ENCODE results near the gene PSME4.
"Not testable (repeated sequence)": the region's sequence is repeated elsewhere in the genome, so short reads cannot be mapped to it uniquely, and the experiment has no call there.

PSME4 gene

DNA sequence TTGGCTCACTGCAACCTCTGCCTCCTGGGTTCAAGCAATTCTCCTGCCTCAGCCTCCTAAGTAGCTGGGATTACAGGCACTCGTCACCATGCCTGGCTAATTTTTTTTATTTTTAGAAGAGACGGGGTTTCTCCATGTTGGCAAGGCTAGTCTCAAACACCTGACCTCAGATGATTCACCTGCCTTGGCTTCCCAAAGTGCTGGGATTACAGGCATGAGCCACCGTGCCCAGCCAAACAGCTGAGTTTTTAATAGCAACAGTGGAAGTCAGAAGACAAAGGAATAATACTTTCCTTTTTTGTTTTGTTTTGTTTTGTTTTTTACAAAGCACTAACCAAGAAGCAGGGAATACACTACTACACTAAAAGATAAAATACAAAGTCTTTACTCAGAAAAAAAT, 127.9 kb downstream of the PSME4 start:
- DNase-seq (ENCODE audit: low read depth): no peak

DNA sequence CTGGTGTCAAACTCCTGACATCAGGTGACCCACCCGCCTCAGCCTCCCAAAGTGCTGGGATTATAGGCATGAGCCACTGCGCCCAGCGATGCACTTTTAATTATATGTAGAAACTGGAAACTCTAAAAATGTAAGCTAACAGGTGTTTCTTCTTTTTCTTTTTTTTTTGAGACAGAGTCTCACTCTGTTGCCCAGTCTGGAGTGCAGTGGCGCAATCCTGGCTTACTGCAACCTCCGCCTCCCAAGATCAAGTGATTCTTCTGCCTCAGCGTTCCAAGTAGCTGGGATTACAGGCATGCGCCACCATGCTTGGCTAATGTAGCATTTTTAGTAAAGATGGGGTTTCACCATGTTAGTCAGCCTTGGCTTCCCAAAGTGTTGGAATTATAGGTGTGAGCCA, 129.1 kb downstream of the PSME4 start:
- not testable (repeated sequence) for DNase-seq (ENCODE audit: low read depth)

DNA sequence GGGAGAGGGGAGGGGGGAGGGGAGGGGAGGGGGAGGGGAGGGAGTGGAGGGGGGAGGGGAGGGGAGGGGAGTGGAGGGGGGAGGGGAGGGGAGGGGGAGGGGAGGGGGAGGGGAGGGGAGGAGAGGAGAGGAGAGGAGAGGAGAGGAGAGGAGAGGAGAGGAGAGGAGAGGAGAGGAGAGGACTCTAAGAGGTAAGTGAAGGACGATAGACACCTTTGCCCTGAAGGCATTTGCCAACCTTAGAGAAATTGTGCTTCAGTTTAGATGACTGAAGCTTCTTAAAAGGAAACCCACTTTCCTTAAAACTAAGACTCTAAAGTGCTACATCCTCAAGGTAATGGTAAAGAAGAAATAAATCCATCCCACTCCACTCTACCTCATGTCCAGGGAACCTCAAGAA, 130.2 kb downstream of the PSME4 start:
- DNase-seq (ENCODE audit: low read depth): no peak

DNA sequence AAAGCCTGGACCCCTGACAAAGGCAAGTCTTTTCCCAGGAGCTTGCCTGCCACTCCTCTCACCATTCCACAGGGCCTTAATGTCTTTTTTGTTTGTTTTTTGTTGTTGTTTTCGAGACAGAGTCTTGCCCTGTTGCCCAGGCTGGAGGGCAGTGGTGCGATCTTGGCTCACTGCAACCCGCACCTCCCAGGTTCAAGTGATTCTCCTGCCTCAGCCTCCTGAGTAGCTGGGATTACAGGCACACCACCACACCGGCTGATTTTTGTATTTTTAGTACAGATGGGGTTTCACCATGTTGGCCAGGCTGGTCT, 140.9 kb downstream of the PSME4 start:
- DNase-seq (ENCODE audit: low read depth): not testable (repeated sequence)

DNA sequence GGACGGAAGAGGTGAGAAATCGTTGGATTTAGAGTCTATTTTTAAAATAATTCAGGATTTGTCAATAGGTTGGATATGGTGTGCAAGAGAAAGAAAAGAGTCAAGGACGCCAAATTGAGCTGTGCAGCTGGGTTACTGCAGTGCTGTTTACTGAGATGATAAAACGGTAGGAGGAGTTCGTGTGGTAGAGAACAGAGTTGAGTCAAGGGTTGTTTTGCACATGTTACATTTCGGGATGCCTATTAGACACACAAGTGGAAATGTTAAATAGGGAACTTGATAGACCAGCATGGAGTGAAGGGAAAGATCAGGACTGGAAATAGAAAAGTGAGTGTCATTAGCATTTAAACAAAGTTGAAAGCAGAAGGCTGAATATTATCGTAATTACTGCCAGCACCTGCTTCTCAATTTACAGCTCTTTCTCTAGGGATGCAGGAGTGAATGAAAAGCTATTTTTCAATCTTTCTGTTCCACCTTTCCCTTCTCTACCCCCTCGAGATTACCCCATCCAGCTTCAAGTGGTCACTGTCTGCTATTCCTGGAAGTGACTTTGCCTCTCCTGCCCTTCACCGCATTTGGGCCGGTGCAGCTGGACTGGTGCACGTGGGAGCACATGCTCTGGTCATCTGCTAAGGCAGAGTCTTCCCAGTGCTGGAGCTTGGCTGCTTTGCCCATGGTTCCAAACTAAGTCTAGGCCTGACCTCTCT, 141.4 kb downstream of the PSME4 start:
- DNase-seq (ENCODE audit: low read depth): no peak

DNA sequence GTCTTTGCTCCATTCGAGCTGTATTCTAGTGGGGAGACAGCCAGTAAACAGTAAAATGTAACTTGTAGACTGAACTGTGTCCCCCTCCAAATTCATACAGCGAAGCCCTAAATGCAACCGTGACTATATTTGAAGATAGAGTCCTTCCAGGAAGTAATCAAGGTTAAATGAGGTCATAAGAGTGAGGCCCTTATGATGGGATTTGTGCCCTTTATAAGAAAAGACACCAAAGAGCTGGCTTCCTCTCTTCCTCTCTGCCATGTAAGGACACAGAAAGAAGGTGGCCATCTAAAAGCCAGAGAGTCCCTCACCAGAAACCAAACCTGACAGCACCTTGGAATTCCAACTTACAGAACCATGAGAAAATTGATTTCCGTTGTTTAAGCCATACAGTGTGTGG, 142.5 kb downstream of the PSME4 start:
- no peak for DNase-seq (ENCODE audit: low read depth)

DNA sequence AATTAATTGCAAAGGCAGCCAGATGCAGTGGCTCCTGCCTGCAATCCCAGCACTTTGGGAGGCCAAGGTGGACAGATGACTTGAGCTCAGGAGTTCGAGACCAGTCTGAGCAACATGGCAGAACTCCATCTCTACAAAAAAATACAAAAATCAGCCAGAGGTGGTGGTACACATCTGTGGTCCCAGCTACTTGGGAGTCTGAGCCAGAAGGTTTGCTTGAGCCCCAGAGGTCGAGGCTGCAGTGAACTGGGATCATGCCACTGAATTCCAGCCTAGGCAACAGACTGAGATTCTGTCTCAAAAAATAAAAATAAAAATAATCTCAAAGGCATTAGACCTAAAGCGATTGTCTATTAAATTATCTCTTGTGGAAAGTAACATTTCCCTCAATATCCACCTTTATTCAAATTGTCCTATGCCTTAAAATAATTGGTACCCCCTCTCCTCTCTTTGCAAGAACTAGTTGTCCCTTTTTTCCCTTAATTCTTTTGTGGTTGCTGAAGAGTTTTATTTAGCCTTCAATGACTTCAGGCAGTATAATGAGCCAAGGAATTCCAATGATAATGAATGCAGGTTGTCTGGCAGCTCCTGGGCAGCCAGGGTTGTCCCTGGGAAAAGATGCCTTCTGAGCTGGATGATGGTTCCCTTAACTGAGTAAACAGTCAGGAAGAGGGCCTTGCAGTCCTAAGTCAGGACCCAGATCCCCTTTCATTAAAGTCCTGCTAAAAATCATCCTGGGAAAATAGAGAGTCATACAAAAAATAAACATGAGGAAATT, 143.2 kb downstream of the PSME4 start:
- no peak for DNase-seq (ENCODE audit: low read depth)

DNA sequence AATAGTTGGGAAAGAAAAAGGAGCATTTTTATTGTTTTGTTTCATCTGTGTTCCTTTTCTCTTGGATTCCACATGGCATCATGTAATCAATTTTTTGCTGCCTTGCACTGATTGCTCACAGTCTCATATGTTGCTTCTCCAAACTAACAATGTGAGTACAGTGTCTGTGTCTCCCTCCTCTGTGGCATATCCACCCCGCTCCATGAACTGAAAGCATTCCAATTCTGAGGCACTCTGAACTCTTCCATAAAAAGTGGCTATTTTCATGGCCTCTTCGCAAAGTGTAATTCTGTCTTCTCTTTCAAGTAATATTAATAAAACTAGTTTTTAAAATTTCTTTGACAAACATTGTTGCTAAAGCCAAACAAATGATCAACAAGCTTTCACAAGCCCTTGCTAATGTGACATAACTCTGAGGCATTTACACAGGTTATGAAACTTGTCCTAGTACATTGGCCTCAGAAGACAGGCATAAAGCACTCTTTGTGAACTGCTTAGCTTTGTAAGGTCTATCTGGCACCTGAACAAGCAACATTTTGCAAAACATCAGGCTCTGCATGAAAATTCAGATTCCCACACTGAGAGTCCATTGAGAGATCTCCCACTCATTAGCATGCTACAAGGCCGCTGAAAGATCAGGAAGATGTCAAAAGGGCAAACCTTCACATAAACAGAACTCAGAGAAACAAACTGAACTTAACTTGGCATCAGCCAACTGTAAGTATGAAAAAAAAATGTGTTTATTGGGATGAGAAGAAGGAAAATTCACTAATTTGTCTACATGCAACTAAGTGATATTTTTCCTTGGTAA, 144.0 kb downstream of the PSME4 start:
- DNase-seq (ENCODE audit: low read depth): no peak

DNA sequence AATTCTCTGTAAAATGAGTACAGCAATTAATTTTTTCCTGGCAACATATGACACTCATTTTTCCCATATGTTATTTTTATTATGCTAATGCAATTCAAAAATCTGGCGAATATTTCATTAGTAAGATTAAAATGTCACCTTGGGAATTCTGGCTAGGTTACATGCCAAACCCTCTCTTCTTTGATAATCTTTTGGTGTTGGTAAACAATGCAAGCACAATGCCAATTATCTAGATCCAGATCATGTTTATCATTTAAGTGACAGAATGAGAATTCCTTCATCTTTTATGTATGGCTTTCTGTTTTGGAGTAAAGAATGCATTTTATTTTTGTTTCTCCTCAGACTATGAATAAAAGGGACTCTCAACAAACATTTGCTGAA, 144.8 kb downstream of the PSME4 start:
- DNase-seq (ENCODE audit: low read depth): no peak

DNA sequence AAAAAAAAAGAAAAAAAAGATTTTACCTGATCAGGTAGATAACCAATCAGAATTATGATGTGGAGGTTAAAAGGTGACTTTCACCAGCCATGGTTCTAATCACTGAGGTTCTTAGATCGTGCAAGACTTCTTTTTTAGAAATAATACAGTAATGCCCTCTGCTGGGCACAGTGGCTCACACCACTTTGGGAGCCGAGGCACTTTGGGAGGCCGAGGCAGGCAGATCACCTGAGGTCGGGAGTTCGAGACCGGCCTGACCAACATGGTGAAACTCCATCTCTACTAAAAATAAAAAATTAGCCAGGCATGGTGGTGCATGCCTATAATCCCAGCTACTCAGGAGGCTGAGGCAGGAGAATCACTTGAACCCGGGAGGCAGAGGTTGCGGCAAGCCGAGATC, 147.2 kb downstream of the PSME4 start:
- DNase-seq (ENCODE audit: low read depth): not testable (repeated sequence)

DNA sequence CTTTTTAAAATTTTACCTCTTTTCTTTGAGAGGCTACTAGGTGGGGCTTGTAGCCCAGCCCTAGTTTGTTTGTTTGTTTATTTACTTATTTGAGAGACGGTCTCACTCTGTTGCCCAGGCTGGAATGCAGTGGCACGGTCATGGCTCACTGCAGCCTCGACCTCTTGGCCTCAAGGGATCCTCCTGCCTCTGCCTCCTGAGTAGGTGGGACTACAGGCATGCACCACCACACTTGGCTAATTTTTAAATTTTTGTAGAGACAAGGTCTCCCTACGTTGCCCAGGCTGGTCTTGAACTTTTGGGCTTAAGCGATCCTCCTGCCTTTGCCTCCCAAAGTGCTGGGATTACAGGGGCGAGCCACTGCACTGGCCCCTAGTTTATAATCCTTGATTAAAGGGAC, 149.0 kb downstream of the PSME4 start:
- no peak for DNase-seq (ENCODE audit: low read depth)

DNA sequence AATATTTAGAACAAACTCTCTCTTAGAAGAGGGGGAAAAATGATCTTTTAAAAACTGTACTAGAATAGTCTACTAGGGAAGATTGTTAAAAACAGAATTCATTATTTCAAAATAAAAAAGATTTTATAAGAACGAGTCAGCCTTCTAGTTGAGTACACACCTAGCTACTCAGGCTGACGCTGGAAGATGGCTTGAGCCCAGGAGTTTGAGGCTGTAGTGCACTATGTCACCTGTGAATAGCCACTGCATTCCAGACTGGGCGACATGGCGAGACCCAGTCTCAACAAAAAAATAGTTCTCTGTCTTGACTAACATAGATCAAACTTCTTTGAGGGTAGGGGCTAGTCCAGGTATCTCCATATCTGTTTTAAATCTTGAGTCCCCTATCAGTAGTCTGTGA, 150.1 kb downstream of the PSME4 start:
- no peak for DNase-seq (ENCODE audit: low read depth)

DNA sequence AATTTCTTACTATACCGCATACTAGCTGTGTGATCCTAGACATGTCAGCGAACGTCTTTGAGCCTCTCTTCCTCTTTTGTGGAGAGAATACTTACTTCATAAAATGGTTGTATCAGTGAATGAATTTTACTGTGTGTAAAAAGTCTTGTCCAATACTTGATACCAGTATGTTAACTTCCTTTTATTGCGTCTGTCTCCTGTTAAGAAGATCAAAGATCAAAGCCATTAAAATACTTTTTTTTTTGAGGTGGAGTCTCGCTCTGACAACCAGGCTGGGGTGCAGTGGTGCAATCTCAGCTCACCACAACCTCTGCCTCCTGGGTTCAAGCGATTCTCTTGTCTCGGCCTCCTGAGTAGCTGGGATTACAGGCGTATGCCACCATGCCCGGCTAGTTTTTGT, 150.7 kb downstream of the PSME4 start:
- DNase-seq (ENCODE audit: low read depth): no peak

DNA sequence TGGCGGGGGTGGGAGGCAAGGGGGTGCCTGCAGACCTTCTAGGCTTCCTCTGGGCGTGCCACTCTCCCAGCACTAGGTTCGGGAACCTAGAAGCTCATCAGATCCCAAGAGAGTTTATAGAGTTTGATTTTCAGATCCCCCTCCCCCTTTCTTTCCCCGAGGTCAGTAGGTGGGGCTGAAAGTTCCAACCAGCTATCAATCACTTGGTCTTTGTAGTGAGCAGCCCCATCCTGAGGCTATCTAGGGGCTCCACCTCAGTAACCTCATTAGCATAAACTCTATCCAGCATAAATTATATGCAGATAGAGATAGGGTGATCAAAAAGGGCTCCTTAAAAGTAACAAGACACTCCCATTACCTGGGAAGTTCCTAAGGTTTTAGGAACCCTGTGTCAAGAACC, 151.2 kb downstream of the PSME4 start:
- DNase-seq (ENCODE audit: low read depth): no peak

DNA sequence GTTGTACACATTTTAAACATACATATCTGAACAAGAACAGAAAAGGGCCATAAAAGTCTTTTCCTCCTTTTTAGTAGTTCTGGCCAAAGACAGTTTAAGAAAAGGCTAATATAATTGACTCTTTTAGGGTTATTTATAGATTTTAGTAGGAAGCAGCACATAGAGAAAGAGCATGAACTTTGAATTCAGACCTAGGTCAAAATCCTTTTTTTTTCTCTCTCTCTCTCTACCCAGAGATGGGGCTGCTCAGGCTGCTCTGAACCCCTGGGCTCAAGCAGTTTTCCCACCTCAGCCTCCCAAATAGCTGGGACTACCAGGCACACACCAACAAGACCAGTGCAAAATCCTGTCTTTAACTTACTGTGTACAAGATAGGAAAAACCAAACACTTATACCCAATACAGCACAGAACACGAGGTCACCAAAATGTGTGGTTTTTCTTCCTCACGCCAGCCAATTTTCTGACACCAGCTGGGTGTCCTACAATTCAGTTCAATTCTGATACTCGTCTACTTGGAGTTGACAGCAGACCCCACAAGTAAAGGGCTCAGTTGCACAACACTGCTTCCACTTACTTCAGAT, 151.8 kb downstream of the PSME4 start:
- no peak for DNase-seq (ENCODE audit: low read depth)
